ENCODE results near the gene GIT2. TPM values are rescaled to one million over a fixed set of nuclear protein-coding genes. Genes with fewer than 3 reads are reported as not detected.
A peak's percentile ranks its signal among the peaks of the same experiment; 100 is the strongest.

Gene GIT2
- total RNA-seq, 4 donors from 2014 or later: 39.8 to 62.9 (median 55.5) TPM

DNA sequence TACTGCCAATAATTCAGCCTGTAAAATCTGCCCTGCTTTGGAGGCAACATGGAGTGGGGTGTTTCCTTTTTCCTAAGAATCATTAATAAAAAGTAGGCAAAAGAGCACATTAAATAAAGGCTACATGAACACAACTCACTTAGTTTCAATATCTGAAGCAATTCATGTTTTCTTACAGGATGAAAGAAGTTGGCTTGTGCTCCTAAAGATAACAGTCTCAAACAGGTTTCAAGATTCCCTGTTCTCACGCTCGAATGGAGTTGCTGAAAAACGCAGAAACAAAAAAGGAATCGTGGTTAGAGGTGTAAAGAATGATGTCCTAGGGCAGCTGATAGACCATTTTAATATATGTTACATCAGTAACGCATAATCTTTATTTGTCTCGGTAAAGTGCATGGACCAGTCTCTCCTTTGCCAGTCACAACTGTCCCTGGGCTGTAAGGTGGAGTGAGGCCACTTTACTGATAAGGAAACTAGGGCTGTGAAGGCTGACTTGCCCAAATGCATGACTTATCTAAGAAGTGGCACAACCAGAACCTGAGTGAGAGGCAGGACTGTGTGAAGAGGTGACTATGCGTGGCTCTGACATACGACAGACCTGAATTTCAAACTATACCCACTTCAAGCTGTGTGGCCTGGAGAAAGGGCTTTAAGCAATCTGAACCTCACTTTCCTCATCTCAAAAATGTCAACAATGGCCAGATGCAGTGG lies 12.6 kb downstream of the GIT2 start:
- 93 to 94% methylated on average over 8 of the region's 8 CpGs for WGBS, 2 donors
- Histone ChIP-seq H3K4me1 (peaks cover 0 to 2% (median 0%) of the 10 kb centered on the region in 4 donors), H3K27me3 (no peaks in the 10 kb centered on the region)

DNA sequence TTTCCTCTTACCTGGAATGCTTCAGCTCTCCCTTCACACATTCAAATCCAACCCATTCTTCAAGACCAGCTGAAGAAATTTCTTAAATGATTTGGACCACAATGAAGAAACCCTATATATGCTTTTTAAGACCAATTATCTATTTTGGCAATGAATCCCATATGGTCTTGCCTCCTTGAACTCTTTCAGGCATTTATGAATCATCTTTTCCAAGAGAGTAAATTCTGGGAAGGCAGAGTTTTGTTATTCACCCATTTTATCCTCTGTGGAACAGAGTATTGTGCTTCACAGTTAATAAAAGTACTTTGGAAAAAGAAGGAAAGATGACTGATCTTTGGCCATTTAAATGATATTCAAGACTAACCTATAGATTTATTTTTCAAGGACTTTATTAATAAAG lies 14.0 kb downstream of the GIT2 start:
- Histone ChIP-seq H3K4me1 (no peaks in the 10 kb centered on the region), H3K36me3 (peaks cover 3 to 100% (median 46%) of the 10 kb centered on the region in 3 donors), H3K4me3 (no peak overlapping the region), H3K27me3 (no peaks in the 10 kb centered on the region), H3K27ac (peak overlapping the region in 1 of 4 donors; percentile 7), H3K9me3 (no peaks in the 10 kb centered on the region)
- no peak for DNase-seq (ENCODE audit: low spot score in 2 of 2)
- TF ChIP-seq EP300 (IDR thresholded peaks at IDR 0.05) (no peak), CTCF (IDR thresholded peaks at IDR 0.05) (no peak), POLR2A (IDR thresholded peaks at IDR 0.05) (no peak)

More for the DNA sequence above, 12.6 kb downstream of the GIT2 start:
- no peak for DNase-seq (ENCODE audit: low spot score in 2 of 2)
- Histone ChIP-seq H3K36me3 (peaks cover 5 to 100% (median 49%) of the 10 kb centered on the region in 3 donors), H3K27ac (no peak overlapping the region), H3K9me3 (no peaks in the 10 kb centered on the region), H3K4me3 (no peak overlapping the region)
- TF ChIP-seq POLR2A (IDR thresholded peaks at IDR 0.05) (no peak), CTCF (IDR thresholded peaks at IDR 0.05) (no peak), EP300 (IDR thresholded peaks at IDR 0.05) (no peak)

DNA sequence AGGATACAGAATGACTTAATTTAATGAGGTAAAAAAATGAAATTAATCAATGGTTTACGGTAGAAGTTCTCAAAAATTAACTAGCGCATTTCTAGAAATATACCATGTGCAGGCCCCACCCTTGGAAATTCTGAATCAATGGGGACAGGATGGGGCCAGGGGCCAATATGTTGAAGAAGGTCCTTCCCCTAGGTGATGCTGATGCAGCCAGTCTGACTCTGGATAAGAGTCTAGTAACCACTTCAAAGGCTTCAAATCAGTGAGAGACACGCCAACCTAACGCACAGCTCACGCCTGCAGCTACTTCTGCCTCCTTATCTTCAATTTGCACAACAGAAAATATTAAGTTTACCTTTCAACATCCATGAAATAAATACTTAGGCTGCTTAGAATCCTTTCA lies 14.9 kb downstream of the GIT2 start:
- DNase-seq (ENCODE audit: low spot score in 2 of 2): no peak
- H3K9me3 ChIP-seq: no peaks in the 10 kb centered on the region
- peaks cover 3 to 100% (median 52%) of the 10 kb centered on the region in 3 donors for H3K36me3 ChIP-seq
- TF ChIP-seq CTCF (IDR thresholded peaks at IDR 0.05) (no peak), POLR2A (IDR thresholded peaks at IDR 0.05) (no peak), EP300 (IDR thresholded peaks at IDR 0.05) (no peak)
- H3K27me3 ChIP-seq: no peaks in the 10 kb centered on the region
- no peak overlapping the region for H3K4me3 ChIP-seq
- 92 to 94% methylated on average over 5 of the region's 5 CpGs for WGBS, 2 donors
- no peaks in the 10 kb centered on the region for H3K4me1 ChIP-seq
- no peak overlapping the region for H3K27ac ChIP-seq

DNA sequence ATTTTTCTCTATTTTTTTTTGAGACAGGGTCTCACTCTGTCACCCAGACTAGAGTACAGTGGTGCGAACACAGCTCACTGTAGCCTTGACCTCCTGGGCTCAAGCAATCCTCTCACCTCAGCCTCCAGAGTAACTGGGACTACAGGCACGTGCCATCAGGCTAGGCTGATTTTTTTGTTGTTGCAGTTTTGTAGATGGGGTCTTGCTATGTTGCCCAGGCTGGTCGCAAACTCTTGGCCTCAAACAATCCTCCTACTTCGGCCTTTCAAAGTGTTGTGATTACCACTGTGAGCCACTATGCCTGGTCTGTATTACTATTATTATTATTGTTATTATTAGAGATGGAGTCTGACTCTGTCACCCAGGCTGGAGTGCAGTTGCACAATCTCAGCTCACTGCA lies 23.3 kb downstream of the GIT2 start:
- no peak for DNase-seq (ENCODE audit: low spot score in 2 of 2)
- Histone ChIP-seq H3K4me1 (no peaks in the 10 kb centered on the region), H3K27ac (peak overlapping the region in 1 of 4 donors; percentile 59), H3K36me3 (peaks cover 2 to 100% (median 25%) of the 10 kb centered on the region in 3 donors), H3K27me3 (no peaks in the 10 kb centered on the region), H3K9me3 (no peaks in the 10 kb centered on the region), H3K4me3 (no peak overlapping the region)
- 98 to 99% methylated on average over 4 of the region's 4 CpGs for WGBS, 2 donors
- no peak for TF ChIP-seq POLR2A (IDR thresholded peaks at IDR 0.05)
- no peak for TF ChIP-seq CTCF (IDR thresholded peaks at IDR 0.05)
- no peak for TF ChIP-seq EP300 (IDR thresholded peaks at IDR 0.05)

GRCh38 chr12:109968801-109969200 lies 27.4 kb downstream of the GIT2 start:
- TF ChIP-seq EP300 (IDR thresholded peaks at IDR 0.05): no peak
- no peak for TF ChIP-seq CTCF (IDR thresholded peaks at IDR 0.05)
- no peak for TF ChIP-seq POLR2A (IDR thresholded peaks at IDR 0.05)
- no peak overlapping the region for H3K4me3 ChIP-seq
- H3K36me3 ChIP-seq: peaks cover 0 to 98% (median 20%) of the 10 kb centered on the region in 3 donors
- no peak overlapping the region for H3K27ac ChIP-seq
- no peaks in the 10 kb centered on the region for H3K27me3 ChIP-seq
- WGBS, 2 donors: 93 to 97% methylated on average over 8 of the region's 8 CpGs
- H3K9me3 ChIP-seq: no peaks in the 10 kb centered on the region
- no peak for DNase-seq (ENCODE audit: low spot score in 2 of 2)
- no peaks in the 10 kb centered on the region for H3K4me1 ChIP-seq

Data from tibial nerve (tissue), 4 donors.